Activated B cell treated with CpG ODN at 0.5 μM for 24 hours (primary cell): ENCODE measurements around the gene MICU2. TPM values are rescaled to one million over a fixed set of nuclear protein-coding genes. Genes with fewer than 3 reads are reported as not detected.

Source experiments
- ATAC-seq: fragments of 200-7000 bp; cut with Tn5 transposase; one replicate; pipeline ENCODE4 v1.10.0; 2021; ENCODE audit warnings: low read depth, mild to moderate bottlenecking, moderate library complexity
- CTCF ChIA-PET: fragments of 350-600 bp; sonication (Branson Sonifier 250); formaldehyde crosslinking; loops from one replicate; lab custom pipeline; 2021; ENCODE audit warnings: antibody characterized with exemption; lab: Charles Lee
- POLR2A ChIA-PET: fragments of 350-600 bp; sonication (Branson Sonifier 250); formaldehyde crosslinking; loops from one replicate; lab custom pipeline; 2021; ENCODE audit warnings: antibody characterized with exemption; lab: Charles Lee
- DNase-seq: peaks from one replicate; pipeline ENCODE4 v3.0.0; 2022
- H3K27ac Mint-ChIP-seq: one replicate; pipeline ENCODE4 v1.8.0; 2020; ENCODE audit warnings: mixed read lengths
- H3K27me3 Mint-ChIP-seq: one replicate; pipeline ENCODE4 v1.8.0; 2021; ENCODE audit warnings: mixed read lengths
- H3K36me3 Mint-ChIP-seq: one replicate; pipeline ENCODE4 v1.8.0; 2021; ENCODE audit warnings: low read depth, mixed read lengths
- H3K4me1 Mint-ChIP-seq: one replicate; pipeline ENCODE4 v1.8.0; 2021; ENCODE audit warnings: mixed read lengths
- H3K4me3 Mint-ChIP-seq: one replicate; pipeline ENCODE4 v1.8.0; 2020; ENCODE audit warnings: mild to moderate bottlenecking, mixed read lengths
- H3K9me3 Mint-ChIP-seq: one replicate; pipeline ENCODE4 v1.8.0; 2020; ENCODE audit warnings: mixed read lengths
- CTCF ChIP-seq: fragments of 200-600 bp; IDR thresholded peaks from one replicate; pipeline ENCODE4 v1.8.0; 2022; ENCODE audit warnings: antibody characterized with exemption, mild to moderate bottlenecking
- intact Hi-C: fragments of 100-400 bp; cut with micrococcal nuclease; formaldehyde crosslinking; loops from one replicate; pipeline ENCODE4 v1.15.1; 2024
- total RNA-seq: library from RNA; stranded (reverse); gene quantifications from 2 replicates; pipeline ENCODE4 v1.2.3, GENCODE V29; 2022

MICU2 gene
- total RNA-seq, 1 donor from 2014 or later = 41.3 TPM

DNA sequence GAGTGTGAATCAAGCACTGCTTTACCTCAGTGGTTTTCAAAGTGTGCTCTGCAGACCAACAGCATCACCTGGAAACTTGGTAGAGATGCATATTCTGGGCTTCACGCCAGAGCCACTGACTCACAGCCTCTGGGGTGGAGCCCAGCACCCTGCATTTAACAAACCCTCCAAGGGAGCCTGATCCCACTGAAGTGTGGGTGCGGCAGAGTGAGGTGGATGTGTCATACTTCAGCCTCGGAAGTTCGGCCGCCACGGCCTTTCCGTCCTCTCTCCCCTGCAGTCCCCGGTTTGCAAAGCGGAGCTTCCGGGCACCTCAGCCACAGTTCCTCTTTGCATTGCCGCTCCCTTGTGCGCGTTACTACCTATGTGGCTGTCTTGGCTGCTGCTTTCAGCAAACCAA is 33.3 kb upstream of the MICU2 start:
- Mint-ChIP-seq H3K4me3 (no peak overlapping the region), H3K36me3 (no peaks in the 10 kb centered on the region), H3K9me3 (no peaks in the 10 kb centered on the region), H3K27me3 (peaks cover 12% of the 10 kb centered on the region), H3K4me1 (no peaks in the 10 kb centered on the region), H3K27ac (no peak overlapping the region)
- intact Hi-C loops = loop anchor here (5.0 to 10.0 kb wide), 2 partner anchors 108 to 1120 kb away; no protein-coding TSS in a partner anchor
- POLR2A ChIA-PET = interaction anchor here (1.2 kb wide), 1 partner anchor 33 kb away, joined by 4 read pairs; no protein-coding TSS in a partner anchor
- no peak for DNase-seq
- ATAC-seq = no peak
- CTCF ChIA-PET = interaction anchor here (1.1 to 4.0 kb wide), 11 partner anchors 10 to 1119 kb away, joined by 3 to 30 read pairs (median 5); partner anchors contain the start of genes FGF9 and MICU2
- no peak for TF ChIP-seq CTCF

- POLR2A ChIA-PET = no interaction called here
- Mint-ChIP-seq H3K27me3 (peaks cover 10% of the 10 kb centered on the region), H3K4me1 (no peaks in the 10 kb centered on the region), H3K4me3 (no peak overlapping the region), H3K9me3 (peaks cover 6% of the 10 kb centered on the region), H3K36me3 (no peaks in the 10 kb centered on the region), H3K27ac (no peak overlapping the region)
- CTCF ChIA-PET = interaction anchor here (0.7 to 4.0 kb wide), 5 partner anchors 11 to 642 kb away, joined by 3 to 30 read pairs (median 4); partner anchors contain the start of gene MICU2
- DNase-seq (no peak), ATAC-seq (no peak)
- intact Hi-C loops = loop anchor here (5.0 to 10.0 kb wide), 2 partner anchors 108 to 1121 kb away; no protein-coding TSS in a partner anchor
- no peak for TF ChIP-seq CTCF
These were observed 32.7 kb upstream of the MICU2 start for GRCh38 chr13:21636656-21637055.

- DNase-seq (no peak), ATAC-seq (no peak)
- TF ChIP-seq CTCF = no peak
- H3K36me3 Mint-ChIP-seq = no peaks in the 10 kb centered on the region
- peaks cover 14% of the 10 kb centered on the region for H3K9me3 Mint-ChIP-seq
- CTCF ChIA-PET = no interaction called here
- POLR2A ChIA-PET = no interaction called here
- H3K27me3 Mint-ChIP-seq = peaks cover 16% of the 10 kb centered on the region
- no peaks in the 10 kb centered on the region for H3K4me1 Mint-ChIP-seq
- H3K4me3 Mint-ChIP-seq = no peak overlapping the region
- intact Hi-C loops = loop anchor here (10.0 kb wide), 1 partner anchor 113 kb away; no protein-coding TSS in a partner anchor
- H3K27ac Mint-ChIP-seq = no peak overlapping the region
These were observed 28.2 kb upstream of the MICU2 start for GRCh38 chr13:21632196-21632595.

DNA sequence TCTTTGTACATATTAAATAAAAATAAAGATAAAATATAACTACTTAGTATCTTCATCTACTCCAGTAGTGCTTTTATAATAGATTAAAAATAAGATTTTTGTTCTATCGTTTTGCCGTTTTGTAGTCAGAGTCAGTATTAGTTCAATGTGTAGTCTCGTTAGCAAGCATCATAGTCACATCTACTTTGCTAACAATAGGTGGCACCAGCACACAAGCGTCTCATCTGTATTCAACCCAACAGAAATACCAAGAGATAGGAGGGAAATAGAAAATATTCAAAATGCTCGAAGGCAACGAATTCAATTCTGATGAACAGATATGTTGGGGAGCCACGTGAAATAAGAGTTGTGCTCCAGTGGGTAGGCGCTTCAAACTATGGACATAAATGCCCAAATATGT is 21.4 kb upstream of the MICU2 start:
- no peak overlapping the region for H3K4me3 Mint-ChIP-seq
- H3K9me3 Mint-ChIP-seq = no peaks in the 10 kb centered on the region
- CTCF ChIA-PET = interaction anchor here (0.7 to 2.3 kb wide), 2 partner anchors 11 to 1395 kb away, joined by 3 to 8 read pairs; no protein-coding TSS in a partner anchor
- ATAC-seq (no peak), DNase-seq (no peak)
- intact Hi-C loops = loop anchor here (2.0 kb wide), 1 partner anchor 1463 kb away; no protein-coding TSS in a partner anchor
- no peaks in the 10 kb centered on the region for H3K36me3 Mint-ChIP-seq
- no peaks in the 10 kb centered on the region for H3K4me1 Mint-ChIP-seq
- TF ChIP-seq CTCF = no peak
- peaks cover 11% of the 10 kb centered on the region for H3K27me3 Mint-ChIP-seq
- POLR2A ChIA-PET = no interaction called here
- no peak overlapping the region for H3K27ac Mint-ChIP-seq

- ChIA-PET POLR2A (no interaction called here), CTCF (no interaction called here)
- peaks cover 29% of the 10 kb centered on the region for H3K27me3 Mint-ChIP-seq
- no peak overlapping the region for H3K27ac Mint-ChIP-seq
- DNase-seq (no peak), ATAC-seq (no peak)
- H3K4me1 Mint-ChIP-seq = no peaks in the 10 kb centered on the region
- intact Hi-C loops = no loop called here
- H3K36me3 Mint-ChIP-seq = no peaks in the 10 kb centered on the region
- TF ChIP-seq CTCF = no peak
- no peak overlapping the region for H3K4me3 Mint-ChIP-seq
- H3K9me3 Mint-ChIP-seq = no peaks in the 10 kb centered on the region
These were observed 16.9 kb upstream of the MICU2 start for GRCh38 chr13:21620861-21621260.
